Subcutaneous adipose tissue (tissue), 4 donors: ENCODE results near the gene AKAP6. TPM values are rescaled to one million over a fixed set of nuclear protein-coding genes. Genes with fewer than 3 reads are reported as not detected.

Experiments used
- CTCF ChIP-seq: fragments of 450-650 bp; IDR thresholded peaks from one replicate; pipeline ENCODE4 v1.5.1; 2016; ENCODE audit warnings: low read depth, mild to moderate bottlenecking, control low read depth, antibody characterized with exemption, moderate library complexity
- total RNA-seq, 4 donors: library from RNA; depleted of rRNA; stranded (reverse); fragments of >200 nt; gene quantifications; one replicate each; pipeline ENCODE4 v1.1.0, GENCODE V29; 2016

The AKAP6 gene
- total RNA-seq, 4 donors from 2014 or later = 0.65 to 6.5 (median 1.2) TPM

GRCh38 chr14:32744811-32745445 lies 415.8 kb downstream of the AKAP6 start:
- TF ChIP-seq CTCF = no peak

GRCh38 chr14:32754209-32754608 lies 425.1 kb downstream of the AKAP6 start:
- no peak for TF ChIP-seq CTCF

DNA sequence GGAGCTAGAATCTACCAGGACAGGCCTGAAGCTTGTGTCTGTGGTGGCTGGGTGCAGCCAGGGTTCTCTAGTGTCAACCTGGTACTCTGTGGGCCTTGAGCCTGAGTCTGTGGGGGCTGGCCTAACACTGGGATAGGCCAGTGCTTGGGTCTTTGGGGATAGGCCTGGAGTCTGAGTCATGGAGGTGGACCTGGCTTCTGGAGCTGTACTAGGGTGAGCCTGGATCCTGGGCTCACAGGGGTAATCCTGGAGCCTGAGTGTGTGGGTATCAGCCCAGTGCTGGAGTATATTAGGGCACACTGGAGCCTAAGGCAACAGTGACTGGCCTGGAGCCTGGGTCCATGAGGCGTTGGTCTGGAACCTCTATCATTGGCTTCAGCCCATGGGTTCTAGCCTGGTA lies 427.1 kb downstream of the AKAP6 start:
- no peak for TF ChIP-seq CTCF

DNA sequence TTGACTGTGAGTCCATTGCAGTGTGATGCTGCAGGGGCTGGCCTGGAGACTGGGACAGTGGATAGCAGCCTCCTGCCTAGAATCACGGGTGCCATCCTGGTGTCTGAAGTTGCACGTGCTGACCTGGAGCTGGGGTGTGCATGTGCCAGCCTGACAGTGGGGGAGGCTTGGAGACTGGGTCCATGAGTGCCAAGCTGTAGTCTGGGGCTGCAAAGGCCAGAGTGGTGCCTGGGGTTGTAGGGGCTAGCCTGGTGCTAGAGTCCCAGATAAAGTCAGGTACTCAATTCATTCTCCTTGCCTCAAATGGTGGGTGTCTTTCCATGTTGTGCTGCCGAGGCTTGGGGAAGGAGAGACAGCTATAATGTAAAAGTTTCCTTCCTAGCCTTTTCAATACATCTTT lies 427.7 kb downstream of the AKAP6 start:
- TF ChIP-seq CTCF = no peak

- no peak for TF ChIP-seq CTCF
Measured at GRCh38 chr14:32757568-32757967, 428.5 kb downstream of the AKAP6 start.

GRCh38 chr14:32761381-32761968 lies 432.4 kb downstream of the AKAP6 start:
- TF ChIP-seq CTCF = no peak

GRCh38 chr14:32762886-32763285 lies 433.8 kb downstream of the AKAP6 start:
- TF ChIP-seq CTCF = no peak
